ENCODE data around the gene PID1. TPM values are rescaled to one million over a fixed set of nuclear protein-coding genes. Genes with fewer than 3 reads are reported as not detected.

PID1 gene
- total RNA-seq, 2 donors from 2014 or later = 30.2 to 40.3 TPM

DNA sequence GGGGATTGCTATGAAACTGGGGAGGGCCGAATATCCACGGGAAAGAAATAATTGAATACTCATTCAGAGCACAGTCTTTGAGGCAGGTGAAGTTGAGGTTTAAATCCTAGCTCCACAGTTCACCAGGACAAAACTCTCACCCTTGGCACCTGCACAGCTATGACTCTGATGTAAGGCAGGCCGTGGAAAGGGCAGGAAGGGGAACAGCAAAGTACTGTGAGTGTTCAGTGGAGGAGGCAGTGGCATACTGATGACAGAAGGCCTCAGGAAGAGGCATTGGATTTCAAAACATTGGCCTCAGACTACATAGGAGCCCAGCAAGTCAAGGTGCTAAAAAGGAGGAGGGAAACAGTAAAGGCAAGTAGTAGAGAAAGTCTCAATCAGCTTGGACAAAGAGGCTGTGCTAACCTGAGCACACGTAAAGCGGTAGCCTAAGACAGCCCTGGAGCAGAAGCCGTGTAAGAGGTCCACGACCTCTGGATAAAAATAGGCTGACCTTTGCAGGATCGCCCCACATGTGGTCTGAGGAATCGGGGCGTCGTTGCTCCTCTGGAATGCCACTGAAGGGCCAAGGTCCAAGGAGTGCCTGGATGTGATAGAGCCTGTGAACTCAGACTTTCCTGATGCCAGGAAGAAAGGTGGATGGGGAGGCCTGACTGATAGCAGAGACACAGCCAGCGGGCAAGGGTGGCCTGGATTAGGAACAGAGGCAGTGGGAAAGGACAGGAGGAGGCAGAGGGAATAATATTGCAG lies 243.6 kb downstream of the PID1 start:
- no peak overlapping the region for H3K9ac ChIP-seq (ENCODE audit: low read depth in 2 of 2, low read length in 2 of 2)
- DNase-seq = no peak
- H3K36me3 ChIP-seq = no peaks in the 10 kb centered on the region
- H3K27ac ChIP-seq = no peak overlapping the region
- H3K4me3 ChIP-seq = no peak overlapping the region
- no peaks in the 10 kb centered on the region for H3K27me3 ChIP-seq
- intact Hi-C loops (cut with DNase I) = no loop called here
- no peaks in the 10 kb centered on the region for H3K4me1 ChIP-seq
- TF ChIP-seq, protein P1, sequence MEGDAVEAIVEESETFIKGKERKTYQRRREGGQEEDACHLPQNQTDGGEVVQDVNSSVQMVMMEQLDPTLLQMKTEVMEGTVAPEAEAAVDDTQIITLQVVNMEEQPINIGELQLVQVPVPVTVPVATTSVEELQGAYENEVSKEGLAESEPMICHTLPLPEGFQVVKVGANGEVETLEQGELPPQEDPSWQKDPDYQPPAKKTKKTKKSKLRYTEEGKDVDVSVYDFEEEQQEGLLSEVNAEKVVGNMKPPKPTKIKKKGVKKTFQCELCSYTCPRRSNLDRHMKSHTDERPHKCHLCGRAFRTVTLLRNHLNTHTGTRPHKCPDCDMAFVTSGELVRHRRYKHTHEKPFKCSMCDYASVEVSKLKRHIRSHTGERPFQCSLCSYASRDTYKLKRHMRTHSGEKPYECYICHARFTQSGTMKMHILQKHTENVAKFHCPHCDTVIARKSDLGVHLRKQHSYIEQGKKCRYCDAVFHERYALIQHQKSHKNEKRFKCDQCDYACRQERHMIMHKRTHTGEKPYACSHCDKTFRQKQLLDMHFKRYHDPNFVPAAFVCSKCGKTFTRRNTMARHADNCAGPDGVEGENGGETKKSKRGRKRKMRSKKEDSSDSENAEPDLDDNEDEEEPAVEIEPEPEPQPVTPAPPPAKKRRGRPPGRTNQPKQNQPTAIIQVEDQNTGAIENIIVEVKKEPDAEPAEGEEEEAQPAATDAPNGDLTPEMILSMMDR (IDR thresholded peaks at IDR 0.05) = no peak
- H3K9me3 ChIP-seq = no peaks in the 10 kb centered on the region

DNA sequence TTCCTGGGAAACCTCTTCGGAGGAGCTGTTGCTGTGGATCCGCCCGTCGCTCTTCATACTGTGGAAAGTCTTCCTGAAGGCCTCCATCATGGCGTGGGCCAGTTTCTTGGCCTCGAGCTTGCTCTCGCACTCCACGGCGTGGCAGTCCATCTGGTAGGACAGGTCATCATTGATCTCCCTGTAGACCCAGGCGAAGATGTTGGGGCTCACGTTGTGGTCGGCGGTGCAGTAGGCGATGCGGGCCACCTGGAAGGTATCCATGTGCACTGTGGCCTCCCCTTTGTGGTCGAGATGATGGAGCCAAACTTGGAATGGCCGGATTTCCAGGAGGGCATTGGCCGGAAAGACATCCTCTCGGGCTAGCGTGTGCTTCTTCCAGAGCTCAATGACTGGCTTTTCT lies 245.4 kb downstream of the PID1 start:
- H3K27me3 ChIP-seq = no peaks in the 10 kb centered on the region
- H3K9ac ChIP-seq (ENCODE audit: low read depth in 2 of 2, low read length in 2 of 2) = no peak overlapping the region
- no peaks in the 10 kb centered on the region for H3K4me1 ChIP-seq
- no peak for DNase-seq
- no peaks in the 10 kb centered on the region for H3K9me3 ChIP-seq
- H3K4me3 ChIP-seq = no peak overlapping the region
- TF ChIP-seq, protein P1 (IDR thresholded peaks at IDR 0.05) = no peak
- H3K36me3 ChIP-seq = no peaks in the 10 kb centered on the region
- intact Hi-C loops (cut with DNase I) = no loop called here
- no peak overlapping the region for H3K27ac ChIP-seq

DNA sequence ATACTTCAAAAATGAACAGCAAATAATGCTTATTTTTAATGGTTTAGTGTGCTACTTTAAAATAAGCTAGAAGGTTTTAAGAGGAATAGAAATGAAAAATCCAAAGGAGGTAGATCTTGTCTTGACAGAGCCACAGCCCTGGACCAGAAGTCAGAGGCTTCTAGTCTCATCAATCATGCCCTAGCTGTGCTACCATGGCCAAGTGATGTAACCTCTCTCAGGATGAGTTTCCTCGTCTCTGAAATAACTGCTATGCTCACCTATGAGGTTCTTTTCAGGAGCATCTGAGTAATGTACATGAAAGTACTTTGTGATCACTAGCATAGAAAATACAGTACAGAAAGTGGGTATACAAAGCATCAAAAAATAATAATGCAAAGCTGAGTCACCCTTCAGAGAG lies 248.4 kb downstream of the PID1 start:
- H3K27ac ChIP-seq = no peak overlapping the region
- H3K36me3 ChIP-seq = no peaks in the 10 kb centered on the region
- no peaks in the 10 kb centered on the region for H3K9me3 ChIP-seq
- H3K27me3 ChIP-seq = no peaks in the 10 kb centered on the region
- no peak for DNase-seq
- TF ChIP-seq, protein P1 (IDR thresholded peaks at IDR 0.05) = no peak
- H3K4me3 ChIP-seq = no peak overlapping the region
- no peak overlapping the region for H3K9ac ChIP-seq (ENCODE audit: low read depth in 2 of 2, low read length in 2 of 2)
- H3K4me1 ChIP-seq = no peaks in the 10 kb centered on the region
- intact Hi-C loops (cut with DNase I) = no loop called here

DNA sequence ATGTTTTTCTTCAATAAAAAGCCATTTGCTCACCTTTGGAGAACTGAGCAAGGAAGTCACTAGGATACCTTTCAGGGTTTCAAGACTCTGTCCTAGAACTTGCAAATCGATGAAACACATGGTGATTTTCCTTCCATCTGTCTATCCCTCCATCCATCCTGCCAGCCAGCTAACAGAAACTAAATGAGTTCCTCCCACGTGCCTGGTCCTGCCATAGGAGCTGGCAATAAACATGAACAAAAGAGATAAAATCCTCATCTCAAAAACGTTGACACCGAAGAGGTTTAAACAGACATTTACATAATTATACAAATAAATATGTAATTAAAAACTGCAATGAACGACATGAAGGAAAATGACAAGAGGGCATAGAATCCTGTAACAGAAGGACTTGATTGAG lies 249.0 kb downstream of the PID1 start:
- Histone ChIP-seq H3K27me3 (no peaks in the 10 kb centered on the region), H3K4me3 (no peak overlapping the region), H3K9me3 (no peaks in the 10 kb centered on the region), H3K36me3 (no peaks in the 10 kb centered on the region), H3K27ac (no peak overlapping the region), H3K9ac (ENCODE audit: low read depth in 2 of 2, low read length in 2 of 2) (no peak overlapping the region), H3K4me1 (no peaks in the 10 kb centered on the region)
- intact Hi-C loops (cut with DNase I) = no loop called here
- TF ChIP-seq, protein P1 (IDR thresholded peaks at IDR 0.05) = no peak
- DNase-seq = no peak

DNA sequence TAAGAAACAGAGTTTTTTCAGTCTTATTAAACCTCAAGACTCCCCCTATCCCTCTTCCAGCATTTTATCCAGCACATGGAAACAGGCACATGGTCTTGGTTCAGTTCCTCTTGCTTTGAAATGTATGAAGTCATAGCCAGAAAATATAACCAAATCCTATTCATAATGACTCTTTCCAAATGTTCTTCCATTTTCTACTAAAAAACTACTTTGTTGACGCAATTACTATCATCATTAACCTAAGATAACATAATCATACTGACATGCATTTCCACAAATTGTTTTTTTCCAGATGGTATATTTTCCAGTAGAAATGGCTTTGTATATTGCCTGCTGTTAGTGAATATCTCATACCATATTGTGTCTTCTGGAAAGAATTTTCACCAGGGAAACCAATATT lies 261.3 kb downstream of the PID1 start:
- TF ChIP-seq, protein P1 (IDR thresholded peaks at IDR 0.05) = no peak
- H3K4me1 ChIP-seq = no peaks in the 10 kb centered on the region
- no peak overlapping the region for H3K27ac ChIP-seq
- intact Hi-C loops (cut with DNase I) = no loop called here
- no peak overlapping the region for H3K9ac ChIP-seq (ENCODE audit: low read depth in 2 of 2, low read length in 2 of 2)
- H3K9me3 ChIP-seq = no peaks in the 10 kb centered on the region
- no peak overlapping the region for H3K4me3 ChIP-seq
- H3K27me3 ChIP-seq = no peaks in the 10 kb centered on the region
- no peak for DNase-seq
- no peaks in the 10 kb centered on the region for H3K36me3 ChIP-seq

All from colonic mucosa (tissue), 4 donors.